OCI-LY3 (cell line): ENCODE results near the gene NACC1.
"Not testable (repeated sequence)": the region's sequence is repeated elsewhere in the genome, so short reads cannot be mapped to it uniquely, and the experiment has no call there.

Experiments
- EZH2phosphoT487 ChIP-seq: fragments of 200-600 bp; shearing (Covaris generic); IDR thresholded peaks from 2 replicates; pipeline ENCODE4 v1.6.1; 2018; ENCODE audit warnings: antibody characterized with exemption, mixed run types, low read depth
- TF ChIP-seq, protein P1 (sequence below): fragments of 200-600, 300-600 bp; sonication (generic); IDR thresholded peaks from 2 replicates; pipeline ENCODE4 v1.5.1; 2014; ENCODE audit warnings: antibody characterized with exemption, low read length, low read depth

DNA sequence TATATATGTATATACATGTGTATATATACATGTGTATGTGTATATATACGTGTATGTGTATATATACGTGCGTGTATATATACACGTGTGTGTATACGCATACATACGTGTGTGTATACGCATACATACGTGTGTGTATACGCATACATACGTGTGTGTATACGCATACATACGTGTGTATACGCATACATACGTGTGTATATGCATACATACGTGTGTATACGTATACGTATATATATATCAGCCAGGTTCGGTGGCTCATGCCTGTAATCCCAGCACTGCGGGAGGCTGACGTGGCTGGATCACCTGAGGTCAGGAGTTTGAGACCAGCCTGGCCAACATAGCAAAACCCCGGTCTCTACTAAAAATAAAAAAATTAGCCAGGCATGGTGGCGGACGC, 66.9 kb downstream of the NACC1 start:
- TF ChIP-seq, protein P1, sequence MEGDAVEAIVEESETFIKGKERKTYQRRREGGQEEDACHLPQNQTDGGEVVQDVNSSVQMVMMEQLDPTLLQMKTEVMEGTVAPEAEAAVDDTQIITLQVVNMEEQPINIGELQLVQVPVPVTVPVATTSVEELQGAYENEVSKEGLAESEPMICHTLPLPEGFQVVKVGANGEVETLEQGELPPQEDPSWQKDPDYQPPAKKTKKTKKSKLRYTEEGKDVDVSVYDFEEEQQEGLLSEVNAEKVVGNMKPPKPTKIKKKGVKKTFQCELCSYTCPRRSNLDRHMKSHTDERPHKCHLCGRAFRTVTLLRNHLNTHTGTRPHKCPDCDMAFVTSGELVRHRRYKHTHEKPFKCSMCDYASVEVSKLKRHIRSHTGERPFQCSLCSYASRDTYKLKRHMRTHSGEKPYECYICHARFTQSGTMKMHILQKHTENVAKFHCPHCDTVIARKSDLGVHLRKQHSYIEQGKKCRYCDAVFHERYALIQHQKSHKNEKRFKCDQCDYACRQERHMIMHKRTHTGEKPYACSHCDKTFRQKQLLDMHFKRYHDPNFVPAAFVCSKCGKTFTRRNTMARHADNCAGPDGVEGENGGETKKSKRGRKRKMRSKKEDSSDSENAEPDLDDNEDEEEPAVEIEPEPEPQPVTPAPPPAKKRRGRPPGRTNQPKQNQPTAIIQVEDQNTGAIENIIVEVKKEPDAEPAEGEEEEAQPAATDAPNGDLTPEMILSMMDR = not testable (repeated sequence)
- not testable (repeated sequence) for TF ChIP-seq EZH2phosphoT487
